RCC 7860 (cell line): ENCODE data around the gene TMEM50B.
A peak's percentile ranks its signal among the peaks of the same experiment; 100 is the strongest.
"Not testable (repeated sequence)": the region's sequence is repeated elsewhere in the genome, so short reads cannot be mapped to it uniquely, and the experiment has no call there.

Experiments used
- DNase-seq: peaks from one replicate; pipeline ENCODE4 v3.0.0-alpha.2; 2015; ENCODE audit warnings: low spot score
- FAIRE-seq: peaks from 2 replicates; lab custom pipeline; 2012; peaks lifted over from hg19 to GRCh38; lab: Jason Lieb, UNC

Gene TMEM50B

DNA sequence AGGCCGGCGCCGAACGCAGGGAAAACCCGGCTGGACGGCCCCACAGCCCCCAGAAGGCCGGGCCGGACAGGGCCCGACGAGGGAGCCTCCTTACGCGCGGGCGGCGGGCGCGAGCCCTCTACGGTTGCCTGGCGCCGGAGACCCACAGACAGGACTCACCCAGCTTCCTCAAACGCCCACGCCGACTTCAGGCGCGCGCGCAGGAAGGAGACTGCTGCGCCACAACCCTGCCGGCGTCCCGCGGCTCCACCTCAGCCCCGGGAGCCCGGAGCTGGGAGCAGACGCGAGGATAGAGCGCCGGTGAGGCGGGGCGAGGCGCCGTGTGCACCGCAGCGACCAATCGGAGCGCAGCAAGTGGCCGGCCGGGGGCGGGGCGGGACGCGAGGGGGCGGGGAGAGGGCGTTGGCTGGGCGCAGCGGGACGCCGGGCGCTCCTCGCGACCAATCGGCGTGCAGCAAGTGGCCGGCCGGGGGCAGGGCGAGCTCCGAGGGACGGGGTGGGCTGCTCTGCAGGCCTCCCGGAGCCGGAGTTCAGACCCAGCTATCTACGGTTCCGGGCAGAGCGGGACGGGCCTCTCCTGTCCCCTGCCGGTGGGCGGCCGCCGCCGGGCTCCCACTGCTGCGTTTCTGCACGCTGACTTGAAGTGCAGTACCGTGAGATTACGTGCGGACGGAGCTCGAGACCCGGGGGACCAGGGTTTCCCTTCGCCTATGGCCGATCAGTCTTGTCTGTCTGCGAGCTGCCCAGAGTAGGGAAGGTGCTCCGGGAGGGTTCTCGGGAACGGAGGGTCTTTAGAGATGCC lies at the start of gene TMEM50B:
Gene TMEM50B (minus strand): TSS at position 296 of the 802 bp plus-strand sequence. CDS start 11,089 bp downstream, outside the sequence.
- FAIRE-seq (no peak), DNase-seq (peak; percentile 89)

DNA sequence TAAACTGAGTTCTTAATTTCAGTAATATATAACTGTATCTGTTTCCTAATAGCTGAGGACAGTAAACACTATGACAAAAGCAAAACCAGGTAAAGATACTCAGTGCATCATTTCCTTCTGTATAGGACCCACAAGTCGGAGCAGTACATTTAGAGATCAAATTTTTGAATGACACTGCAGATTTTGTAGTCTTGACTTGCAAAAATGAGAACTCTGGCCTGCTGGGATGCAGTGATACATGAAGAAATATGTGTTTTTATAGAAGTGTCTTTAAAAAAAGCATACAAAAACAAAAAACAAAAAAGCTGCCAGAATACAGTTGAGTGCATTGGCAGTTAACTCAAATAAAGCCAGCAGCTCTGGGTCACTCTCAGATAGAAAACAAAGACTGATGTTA lies 43.2 kb upstream of the TMEM50B start:
- FAIRE-seq: no peak

DNA sequence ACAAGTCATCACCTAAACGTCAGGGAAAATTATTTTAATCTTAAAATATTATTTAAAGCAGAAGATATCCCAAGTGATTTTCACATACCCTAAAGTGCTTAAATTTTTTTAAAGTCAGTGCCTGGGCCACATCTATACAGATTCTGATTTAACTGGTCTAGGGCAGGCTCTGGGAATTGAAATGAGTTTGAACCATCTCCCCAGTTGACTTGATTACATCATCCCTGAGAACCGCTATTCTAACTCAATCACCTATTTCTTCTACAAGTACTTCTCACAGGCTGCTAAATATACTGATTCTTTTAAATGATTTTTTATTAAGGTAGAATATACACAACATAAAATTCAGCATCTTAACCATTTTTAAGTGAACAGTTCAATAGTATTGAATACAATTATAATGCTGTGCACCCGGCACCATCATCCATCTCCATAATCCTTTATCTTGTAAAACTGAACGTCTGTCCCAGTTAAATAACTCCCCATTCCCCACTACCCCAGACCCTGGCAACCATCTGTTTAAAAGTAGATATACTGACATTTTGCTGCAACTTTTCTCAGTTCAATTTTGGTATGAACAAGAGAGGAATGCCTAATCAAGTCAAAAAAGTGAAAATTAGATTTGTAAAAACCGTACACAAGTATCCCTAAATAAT lies 42.7 kb upstream of the TMEM50B start:
- DNase-seq (no peak), FAIRE-seq (no peak)

More for the DNA sequence above, 43.2 kb upstream of the TMEM50B start:
- DNase-seq: no peak

DNA sequence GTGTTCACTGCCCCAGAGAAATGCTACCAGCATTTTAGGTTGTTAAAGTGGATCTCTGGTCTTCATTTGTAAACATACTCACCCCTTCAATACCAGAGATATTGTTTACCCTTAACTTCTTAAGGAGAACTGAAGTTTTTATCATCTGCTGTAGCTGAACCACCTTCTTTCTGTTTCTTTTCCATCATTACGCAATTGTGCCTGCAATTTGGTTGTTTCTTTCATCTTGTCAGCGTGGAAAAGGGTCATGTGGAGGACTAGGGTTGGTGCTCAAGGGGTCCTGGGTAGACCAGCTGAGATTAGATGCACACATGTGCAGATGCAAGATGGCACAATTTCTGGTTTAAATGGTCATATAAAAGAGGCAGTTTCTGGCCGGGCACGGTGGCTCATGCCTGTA lies 39.1 kb upstream of the TMEM50B start:
- FAIRE-seq: no peak
- DNase-seq: no peak

DNA sequence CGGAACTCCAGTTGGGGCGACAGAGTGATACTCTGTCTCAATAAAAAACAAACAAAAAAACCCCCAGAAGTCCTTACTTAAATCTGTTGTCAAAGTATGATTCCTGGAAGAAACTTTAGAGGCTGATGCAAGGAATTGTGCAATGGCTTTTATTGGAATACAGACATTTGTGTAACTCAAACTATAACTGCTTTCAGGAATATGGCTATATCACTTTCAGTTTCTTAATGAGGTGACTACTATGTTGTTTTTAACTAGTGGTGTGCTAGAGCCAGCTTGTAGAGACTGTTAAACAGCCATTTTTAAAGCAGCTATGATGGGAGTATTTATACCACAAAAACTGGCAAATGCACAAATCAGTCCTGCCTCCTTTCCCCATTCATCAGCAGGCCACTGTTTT lies 34.5 kb upstream of the TMEM50B start:
- DNase-seq: no peak

DNA sequence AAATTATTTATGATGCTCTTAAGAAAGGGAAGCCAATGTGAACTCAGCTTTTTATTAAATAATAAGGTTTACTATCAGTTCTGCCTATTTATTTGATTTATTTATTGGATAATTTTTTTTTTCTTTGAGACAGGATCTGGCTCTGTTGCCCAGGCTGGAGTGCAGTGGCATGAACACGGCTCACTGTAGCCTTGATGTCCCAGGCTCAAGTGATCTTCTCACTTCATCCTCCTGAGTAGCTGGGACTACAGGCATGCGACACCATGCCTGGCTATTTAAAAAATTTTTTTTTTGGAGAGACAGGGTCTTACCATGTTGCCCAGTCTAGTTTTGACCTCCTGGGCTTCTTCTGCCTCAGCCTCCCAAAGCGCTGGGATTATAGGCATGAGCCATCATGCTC lies 32.7 kb upstream of the TMEM50B start:
- FAIRE-seq: no peak
- no peak for DNase-seq

More for the DNA sequence above, 34.5 kb upstream of the TMEM50B start:
- no peak for FAIRE-seq

DNA sequence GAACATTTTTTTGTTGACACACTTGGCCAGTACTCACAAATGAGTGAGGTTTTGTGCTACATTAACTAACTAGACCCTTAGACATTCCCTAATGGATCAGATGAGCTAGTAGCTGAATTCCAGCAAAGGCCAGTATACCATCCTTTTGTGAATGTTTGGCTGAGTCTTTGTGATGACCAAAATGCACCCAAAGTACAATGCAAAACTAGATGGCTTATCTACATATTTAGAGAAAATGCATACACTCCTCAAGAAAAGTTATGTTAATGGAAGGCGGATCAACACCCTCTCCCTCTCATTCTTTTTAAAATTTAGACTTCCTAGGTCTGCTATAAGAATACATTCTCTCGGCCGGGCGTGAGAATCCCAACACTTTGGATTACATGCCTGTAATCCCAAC lies 31.9 kb upstream of the TMEM50B start:
- no peak for DNase-seq

DNA sequence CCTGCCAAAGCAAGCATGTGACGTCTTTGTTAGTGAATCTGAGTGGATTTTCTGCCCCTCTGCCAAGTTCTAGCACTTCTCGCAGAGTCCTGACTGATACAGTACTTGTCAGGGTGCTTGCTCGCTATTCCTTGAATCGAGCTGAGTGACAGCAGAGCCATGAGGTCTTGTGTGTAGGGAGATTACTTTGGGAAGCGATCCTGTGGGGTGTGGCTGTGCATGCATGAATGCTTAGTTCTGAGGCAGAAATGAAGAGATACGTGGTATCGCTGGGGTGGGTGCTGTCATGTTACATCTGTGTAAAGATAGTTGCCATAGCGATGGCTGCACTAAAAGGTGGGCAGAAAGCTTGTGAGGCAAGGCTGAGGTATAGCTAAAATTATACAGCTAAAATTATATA lies 31.1 kb upstream of the TMEM50B start:
- DNase-seq: no peak
- FAIRE-seq: no peak

More for the DNA sequence above, 31.9 kb upstream of the TMEM50B start:
- FAIRE-seq: no peak

DNA sequence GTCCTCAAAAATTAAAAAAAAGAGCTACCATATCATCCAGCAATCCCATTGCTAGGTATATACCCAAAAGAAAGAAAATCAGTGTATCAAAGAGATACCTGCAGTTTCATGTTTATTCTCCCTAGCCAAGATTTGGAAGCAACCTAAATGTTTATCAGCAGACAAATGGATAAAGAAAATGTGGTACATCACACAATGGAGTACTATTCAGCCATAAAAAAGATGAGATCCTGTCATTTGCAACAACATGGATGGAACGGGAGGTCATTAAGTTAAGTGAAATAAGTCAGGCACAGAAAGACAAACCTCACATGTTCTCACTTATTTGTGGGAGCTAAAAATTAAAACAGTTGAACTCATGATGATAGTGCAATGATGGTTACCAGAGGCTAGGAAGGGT lies 27.2 kb upstream of the TMEM50B start:
- not testable (repeated sequence) for FAIRE-seq

DNA sequence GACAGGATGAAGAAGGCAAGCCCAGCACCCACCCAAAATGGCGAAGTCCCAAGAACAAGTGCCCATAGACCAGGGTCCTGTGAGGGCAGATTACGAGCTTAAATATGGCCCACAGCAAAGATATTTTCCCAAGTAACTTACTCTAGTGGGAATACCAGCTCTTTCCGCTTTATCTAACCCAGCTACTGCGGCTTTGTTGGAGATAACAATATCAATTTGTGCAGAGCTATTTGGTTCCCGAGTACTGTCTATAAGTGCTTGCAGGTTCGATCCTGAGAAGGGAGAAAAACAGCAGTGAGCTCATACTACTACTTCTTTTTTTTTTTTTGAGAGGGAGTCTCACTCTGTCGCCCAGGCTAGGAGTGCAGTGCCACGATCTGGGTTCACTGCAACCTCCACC lies 26.1 kb upstream of the TMEM50B start:
- DNase-seq: no peak
- FAIRE-seq: no peak

More for the DNA sequence above, 27.2 kb upstream of the TMEM50B start:
- DNase-seq: not testable (repeated sequence)

DNA sequence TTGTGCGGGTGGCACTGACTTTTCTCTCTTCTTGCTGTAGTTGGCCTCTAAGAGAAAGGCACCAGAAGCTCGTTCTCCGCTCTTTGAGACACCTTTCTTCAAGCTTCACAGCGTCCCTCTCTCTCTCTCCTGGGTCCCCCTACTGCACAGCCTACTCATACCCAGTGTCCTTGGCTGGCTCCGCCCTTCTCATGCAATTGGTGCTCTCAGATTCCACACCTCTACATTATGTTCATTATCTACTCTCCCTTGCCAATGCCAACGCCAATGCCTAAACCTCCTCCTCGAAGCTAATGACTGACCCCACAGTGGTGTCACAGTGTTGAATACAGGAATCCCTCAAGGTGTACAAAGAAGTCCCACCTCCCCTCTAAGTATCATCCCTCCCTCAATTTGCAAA lies 16.6 kb upstream of the TMEM50B start:
- no peak for DNase-seq
- FAIRE-seq: no peak

DNA sequence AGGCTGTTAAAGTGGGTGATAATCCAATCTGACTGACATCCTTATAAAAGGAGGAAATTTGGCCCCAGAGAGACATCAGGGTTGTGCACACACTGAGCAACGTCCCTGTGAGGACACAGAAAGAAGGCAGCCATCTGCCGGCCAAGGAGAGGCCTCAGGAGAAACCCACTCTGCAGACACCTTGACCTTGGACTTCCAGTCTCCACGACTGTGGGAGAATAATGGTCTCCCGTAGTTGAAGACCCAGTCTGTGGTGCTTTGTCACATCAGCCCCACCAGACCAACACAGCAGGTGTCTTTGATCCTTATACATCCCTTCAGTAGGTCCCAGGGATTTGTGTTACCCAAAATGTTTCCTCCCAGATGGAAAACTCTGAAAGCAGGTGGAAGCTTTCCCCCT lies 16.0 kb upstream of the TMEM50B start:
- DNase-seq (no peak), FAIRE-seq (no peak)

DNA sequence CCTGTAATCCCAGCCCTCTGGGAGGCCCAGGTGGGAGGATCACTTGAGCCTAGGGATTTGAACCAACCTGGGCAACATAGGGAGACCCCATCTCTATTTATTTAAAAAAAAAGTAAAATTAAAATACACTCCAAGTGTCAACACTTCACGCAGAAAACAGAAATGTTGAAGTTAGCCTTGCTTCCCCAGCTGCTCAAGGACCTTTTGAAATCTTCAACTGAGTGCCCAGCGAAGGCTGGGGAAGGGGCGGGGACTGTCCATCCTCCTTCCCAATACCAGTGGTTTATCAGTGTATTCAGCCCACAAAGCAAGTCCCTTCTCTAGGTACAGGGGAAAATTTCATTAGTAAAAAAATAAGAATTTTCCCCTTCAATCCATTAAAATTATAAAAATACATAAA lies 14.0 kb upstream of the TMEM50B start:
- no peak for FAIRE-seq
- no peak for DNase-seq

DNA sequence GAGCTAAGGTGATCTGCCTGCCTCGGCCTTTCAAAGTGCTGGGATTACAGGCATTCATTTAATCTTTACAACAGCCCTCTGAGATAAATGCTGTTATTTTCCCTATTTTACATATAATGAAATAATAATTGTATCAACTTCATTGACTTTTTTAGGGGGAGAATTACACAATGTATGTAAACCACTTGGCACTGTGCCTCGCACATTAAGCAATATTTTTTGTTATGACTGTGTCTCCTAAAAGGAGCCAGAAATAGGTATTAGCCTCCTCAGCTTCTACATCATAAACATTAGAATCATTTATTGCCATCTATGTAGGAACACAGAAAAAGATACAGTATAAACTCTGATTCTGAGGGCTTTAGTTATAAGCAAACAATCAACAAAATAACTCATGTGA lies 12.8 kb upstream of the TMEM50B start:
- no peak for DNase-seq
- no peak for FAIRE-seq

DNA sequence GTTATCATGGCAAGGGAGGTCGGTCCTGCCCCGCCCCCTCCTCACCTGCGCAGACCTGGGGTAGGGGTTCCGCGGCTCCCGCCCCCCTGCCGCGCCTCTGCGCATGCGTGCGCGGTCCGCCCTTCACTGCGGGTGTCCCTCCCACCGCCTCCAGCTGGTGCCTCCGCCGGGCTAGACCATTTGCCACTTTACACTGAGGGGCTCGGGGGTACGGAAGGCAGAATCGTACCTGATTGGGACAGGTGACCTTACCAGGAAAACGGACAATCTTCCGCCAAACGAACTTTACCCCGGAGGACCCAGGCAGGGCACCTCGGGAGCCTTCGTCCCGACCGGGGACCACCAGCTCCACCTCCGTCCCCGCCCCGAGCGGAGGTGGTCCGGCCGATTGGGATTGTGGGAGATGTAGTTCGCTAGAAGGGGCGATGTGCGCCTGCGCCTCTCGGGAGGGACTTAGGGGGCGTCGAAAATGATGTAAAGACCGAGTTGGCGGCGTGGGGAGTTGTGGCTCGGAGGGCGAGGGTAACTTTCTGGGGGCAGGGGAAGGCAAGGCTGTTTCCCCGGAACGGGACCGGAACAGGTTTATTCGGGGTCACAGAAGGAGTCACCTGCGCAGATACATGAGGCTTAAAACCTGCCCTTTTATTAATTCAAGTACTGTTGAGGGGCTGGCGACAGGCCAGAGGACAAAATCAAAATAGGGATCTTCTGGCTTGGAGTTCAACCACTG lies 11.8 kb upstream of the TMEM50B start, which contains the start of gene DNAJC28:
Gene DNAJC28 (minus strand): TSS at position 344 of the 730 bp plus-strand sequence. CDS start 2,323 bp downstream, outside the sequence.
- FAIRE-seq (no peak), DNase-seq (peak; percentile 78)

DNA sequence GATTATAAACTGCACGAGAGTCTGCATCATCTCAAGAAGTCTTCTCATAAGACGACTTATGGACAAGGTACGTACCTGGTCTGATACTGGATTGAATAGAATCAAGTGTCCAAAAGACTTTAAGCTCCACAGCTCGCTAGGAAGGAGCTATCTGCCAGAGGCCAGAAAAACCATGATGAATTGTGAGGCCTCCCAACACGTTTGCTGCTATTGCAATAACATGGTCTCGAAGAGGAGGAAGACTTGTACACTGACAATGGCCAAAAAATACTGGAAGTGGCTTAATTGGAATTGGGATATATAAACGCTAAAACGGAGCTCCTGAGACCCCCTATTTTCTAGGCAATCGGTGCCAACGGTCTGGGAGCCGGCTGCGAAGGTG lies 11.2 kb upstream of the TMEM50B start:
- no peak for DNase-seq
- FAIRE-seq: no peak

DNA sequence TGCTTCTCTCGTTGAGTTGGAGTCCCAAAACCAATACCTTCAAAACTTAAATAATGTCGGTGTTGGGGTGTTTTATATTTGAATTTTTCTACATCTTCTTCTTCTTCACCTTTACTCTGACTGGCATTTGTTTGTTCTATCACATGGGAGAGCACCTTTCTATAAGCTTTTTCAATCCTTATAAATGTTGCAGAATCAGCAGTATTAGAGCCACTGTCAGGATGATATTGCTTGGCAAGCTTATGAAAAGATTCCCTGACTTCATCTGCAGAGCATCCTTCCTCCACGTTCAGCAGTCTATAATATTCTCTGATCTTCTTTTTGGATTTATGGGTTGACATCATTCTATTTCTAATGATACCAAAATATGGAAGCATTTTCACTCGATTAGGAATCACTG lies 9.2 kb upstream of the TMEM50B start:
- DNase-seq (no peak), FAIRE-seq (no peak)

DNA sequence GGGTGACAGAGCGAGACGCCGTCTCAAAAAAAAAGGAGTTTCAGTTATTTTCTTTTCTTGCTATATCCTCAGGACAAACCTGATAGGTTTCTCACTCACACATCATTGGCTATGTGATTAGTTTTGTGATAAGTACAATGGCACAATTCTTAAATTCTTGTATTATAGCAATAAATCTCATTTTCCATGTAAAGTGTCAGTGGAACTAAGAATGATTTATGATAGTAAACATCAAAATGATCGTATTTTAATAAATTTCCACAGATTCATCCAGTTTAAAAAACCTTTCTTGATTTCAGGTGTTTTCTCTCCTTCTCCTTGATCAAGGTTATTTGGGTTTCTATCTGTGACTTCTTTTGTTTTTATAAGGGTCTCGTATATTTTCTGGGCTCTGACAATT lies 8.2 kb upstream of the TMEM50B start:
- FAIRE-seq: no peak

DNA sequence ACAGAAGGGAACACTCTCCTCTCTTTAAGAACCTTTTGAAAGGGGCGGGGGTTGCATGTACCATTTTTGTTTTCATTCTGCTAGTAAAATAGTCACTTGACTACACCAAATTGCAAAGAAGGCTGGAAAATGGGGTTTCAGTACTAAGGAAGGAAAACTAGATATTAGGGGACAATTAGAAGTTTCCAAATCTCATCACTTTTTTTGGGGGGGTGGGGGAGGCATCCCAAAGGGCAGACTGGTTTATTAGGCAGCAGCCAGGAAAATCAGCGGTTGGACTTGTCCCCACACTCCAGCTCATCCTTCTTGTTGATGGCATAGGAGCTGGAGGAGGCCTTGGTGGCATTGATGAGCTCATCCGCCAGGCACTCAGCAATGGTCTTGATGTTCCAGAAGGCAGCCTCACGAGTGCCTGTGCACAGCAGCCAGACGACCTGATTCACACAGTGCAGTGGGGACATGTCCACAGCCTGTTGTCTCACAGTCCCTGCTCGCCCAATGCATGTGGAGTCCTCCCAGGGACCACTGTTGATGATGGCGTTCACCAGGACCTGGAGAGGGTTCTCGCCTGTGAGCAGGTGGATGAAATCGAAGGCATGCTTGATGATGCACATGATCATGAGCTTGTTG lies 1.7 kb upstream of the TMEM50B start:
- DNase-seq (peak; percentile 46), FAIRE-seq (no peak)

More for the DNA sequence above, 8.2 kb upstream of the TMEM50B start:
- DNase-seq: no peak

DNA sequence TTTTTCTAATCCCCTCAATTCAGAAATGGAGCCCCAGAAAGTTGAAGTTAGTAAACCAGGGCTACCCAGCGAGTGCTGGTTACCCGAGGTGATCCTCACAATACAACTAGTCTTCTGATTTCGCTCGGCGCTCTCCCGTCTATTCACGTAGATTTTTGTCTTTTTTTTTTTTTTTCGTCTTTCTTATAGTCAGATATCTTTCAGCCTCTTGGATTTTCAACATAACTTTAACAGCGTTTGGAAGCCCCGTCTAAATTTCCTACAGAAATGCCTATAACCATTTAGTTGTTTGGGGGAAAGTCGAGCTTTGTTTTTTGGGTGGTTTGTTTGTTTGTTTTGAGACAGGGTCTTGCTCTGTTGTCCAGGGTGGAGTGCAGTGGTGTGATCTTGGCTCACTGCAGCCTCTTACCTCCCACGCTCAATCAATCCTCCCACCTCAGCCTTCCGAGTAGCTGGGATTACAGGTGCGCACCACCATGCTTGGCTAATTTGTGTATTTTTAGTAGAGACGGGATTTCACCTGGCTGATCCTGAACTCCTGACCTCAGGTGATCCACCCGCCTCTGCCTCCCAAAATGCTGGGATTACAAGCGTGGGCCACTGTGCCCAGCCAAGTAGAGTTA lies 818 bp upstream of the TMEM50B start:
- DNase-seq (no peak), FAIRE-seq (no peak)
